ACC112 (cell line): ENCODE results near the gene LPAR1.

Experiments
- H2AFZ ChIP-seq: fragments of 200-600 bp; sonication (generic); one replicate; pipeline ENCODE4 v1.6.0; 2017; ENCODE audit warnings: antibody characterized with exemption, low read length; ENCODE audit not compliant: unreplicated experiment
- H3K27ac ChIP-seq: fragments of 200-600 bp; sonication (generic); 2 replicates; pipeline ENCODE4 v1.5.1; 2014; ENCODE audit warnings: low read depth, mild to moderate bottlenecking, antibody characterized with exemption, low read length, moderate library complexity
- H3K27me3 ChIP-seq: fragments of 200-600 bp; sonication (generic); 2 replicates; pipeline ENCODE4 v1.6.1; 2014; ENCODE audit warnings: mild to moderate bottlenecking, antibody characterized with exemption, low read length, moderate library complexity, mixed read lengths; ENCODE audit not compliant: insufficient read depth
- H3K36me3 ChIP-seq: fragments of 200-600 bp; sonication (generic); 2 replicates; pipeline ENCODE4 v1.6.1; 2016; ENCODE audit warnings: mild to moderate bottlenecking, antibody characterized with exemption, low read length, moderate library complexity, mixed read lengths; ENCODE audit not compliant: insufficient read depth
- H3K4me1 ChIP-seq: fragments of 200-600 bp; sonication (generic); one replicate; pipeline ENCODE4 v1.6.1; 2016; ENCODE audit warnings: low read length, mixed read lengths; ENCODE audit not compliant: insufficient read depth, unreplicated experiment, control insufficient read depth
- H3K4me3 ChIP-seq: fragments of 200-600 bp; sonication (generic); 2 replicates; pipeline ENCODE4 v1.5.1; 2014; ENCODE audit warnings: mild to moderate bottlenecking, low read depth, low read length
- H3K79me2 ChIP-seq: fragments of 200-600 bp; sonication (generic); one replicate; pipeline ENCODE4 v1.6.0; 2016; ENCODE audit warnings: low read length; ENCODE audit not compliant: control insufficient read depth, unreplicated experiment, insufficient read depth

LPAR1 gene

GRCh38 chr9:111038331-111039230, at the start of gene LPAR1:
Gene LPAR1 (minus strand): TSS chr9:111038470. CDS start chr9:110972117, 66,353 bp downstream.
- Histone ChIP-seq H2AFZ (peak within 1 kb of the TSS; percentile 95), H3K27me3 (no peaks in the 10 kb centered on the region), H3K27ac (peak within 1 kb of the TSS; percentile 84), H3K4me3 (peak within 1 kb of the TSS; percentile 94), H3K4me1 (peaks cover 21% of the 10 kb centered on the region), H3K79me2 (peaks cover 42% of the 10 kb centered on the region), H3K36me3 (no peaks in the 10 kb centered on the region)

- no peaks in the 10 kb centered on the region for H3K27me3 ChIP-seq
- peaks cover 6% of the 10 kb centered on the region for H3K4me1 ChIP-seq
- H3K36me3 ChIP-seq: no peaks in the 10 kb centered on the region
- H3K79me2 ChIP-seq: no peaks in the 10 kb centered on the region
- H3K4me3 ChIP-seq: no peak overlapping the region
- H2AFZ ChIP-seq: no peak overlapping the region
- no peak overlapping the region for H3K27ac ChIP-seq
These were observed 40.2 kb upstream of the LPAR1 start for GRCh38 chr9:111078391-111079038.

- H3K27me3 ChIP-seq: no peaks in the 10 kb centered on the region
These were observed 38.2 kb upstream of the LPAR1 start for GRCh38 chr9:111076519-111076918.

GRCh38 chr9:111076042-111076441, 37.8 kb upstream of the LPAR1 start:
- Histone ChIP-seq H3K27me3 (no peaks in the 10 kb centered on the region), H3K27ac (no peak overlapping the region), H2AFZ (no peak overlapping the region), H3K36me3 (no peaks in the 10 kb centered on the region), H3K4me3 (no peak overlapping the region), H3K4me1 (peaks cover 6% of the 10 kb centered on the region), H3K79me2 (no peaks in the 10 kb centered on the region)

More at GRCh38 chr9:111076519-111076918, 38.2 kb upstream of the LPAR1 start:
- H3K27ac ChIP-seq: no peak overlapping the region
- no peak overlapping the region for H2AFZ ChIP-seq
- no peaks in the 10 kb centered on the region for H3K79me2 ChIP-seq
- no peak overlapping the region for H3K4me3 ChIP-seq
- peaks cover 6% of the 10 kb centered on the region for H3K4me1 ChIP-seq
- no peaks in the 10 kb centered on the region for H3K36me3 ChIP-seq

GRCh38 chr9:111074395-111074794, 36.1 kb upstream of the LPAR1 start:
- no peak overlapping the region for H3K4me3 ChIP-seq

GRCh38 chr9:111069183-111069582, 30.9 kb upstream of the LPAR1 start:
- Histone ChIP-seq H3K79me2 (no peaks in the 10 kb centered on the region), H2AFZ (no peak overlapping the region), H3K27ac (no peak overlapping the region), H3K36me3 (no peaks in the 10 kb centered on the region), H3K4me1 (peaks cover 17% of the 10 kb centered on the region), H3K27me3 (no peaks in the 10 kb centered on the region), H3K4me3 (no peak overlapping the region)

More at GRCh38 chr9:111074395-111074794, 36.1 kb upstream of the LPAR1 start:
- H2AFZ ChIP-seq: no peak overlapping the region
- H3K79me2 ChIP-seq: no peaks in the 10 kb centered on the region
- no peaks in the 10 kb centered on the region for H3K36me3 ChIP-seq
- no peak overlapping the region for H3K27ac ChIP-seq
- no peaks in the 10 kb centered on the region for H3K27me3 ChIP-seq
- H3K4me1 ChIP-seq: peaks cover 6% of the 10 kb centered on the region

- no peaks in the 10 kb centered on the region for H3K36me3 ChIP-seq
- peak overlapping the region; percentile 10 for H2AFZ ChIP-seq
- H3K79me2 ChIP-seq: no peaks in the 10 kb centered on the region
- no peaks in the 10 kb centered on the region for H3K27me3 ChIP-seq
- H3K4me1 ChIP-seq: peaks cover 17% of the 10 kb centered on the region
- H3K27ac ChIP-seq: no peak overlapping the region
- 0 out of 2 replicates have a peak overlapping the region, but pooled peaks have one; percentile 21 for H3K4me3 ChIP-seq
These were observed 30.5 kb upstream of the LPAR1 start for GRCh38 chr9:111068771-111069170.

- H3K27ac ChIP-seq: no peak overlapping the region
These were observed 30.1 kb upstream of the LPAR1 start for GRCh38 chr9:111068383-111068730.

GRCh38 chr9:111066468-111066867, 28.2 kb upstream of the LPAR1 start:
- Histone ChIP-seq H3K4me3 (no peak overlapping the region; the same call in 1 of the 2 replicates), H3K4me1 (peaks cover 17% of the 10 kb centered on the region), H3K36me3 (no peaks in the 10 kb centered on the region), H3K79me2 (no peaks in the 10 kb centered on the region), H3K27me3 (no peaks in the 10 kb centered on the region), H2AFZ (no peak overlapping the region), H3K27ac (no peak overlapping the region)

More at GRCh38 chr9:111068383-111068730, 30.1 kb upstream of the LPAR1 start:
- Histone ChIP-seq H3K36me3 (no peaks in the 10 kb centered on the region), H3K27me3 (no peaks in the 10 kb centered on the region), H2AFZ (peak overlapping the region; percentile 10), H3K4me1 (peaks cover 17% of the 10 kb centered on the region), H3K79me2 (no peaks in the 10 kb centered on the region), H3K4me3 (peak overlapping the region; percentile 21; the same call in 1 of the 2 replicates)

GRCh38 chr9:111065414-111065813, 27.1 kb upstream of the LPAR1 start:
- H3K4me3 ChIP-seq: no peak overlapping the region
- H3K27ac ChIP-seq: no peak overlapping the region
- H3K79me2 ChIP-seq: no peaks in the 10 kb centered on the region
- peaks cover 17% of the 10 kb centered on the region for H3K4me1 ChIP-seq
- H3K36me3 ChIP-seq: no peaks in the 10 kb centered on the region
- no peaks in the 10 kb centered on the region for H3K27me3 ChIP-seq
- no peak overlapping the region for H2AFZ ChIP-seq
